ENCODE results near the gene SLX9.

Gene SLX9

GRCh38 chr21:45009616-45010015 is 69.8 kb downstream of the SLX9 start:
- DNase-seq = no peak

- peak; percentile 12 for DNase-seq
Measured at GRCh38 chr21:45010096-45010495, 70.3 kb downstream of the SLX9 start.

GRCh38 chr21:45010860-45011259 is 71.0 kb downstream of the SLX9 start:
- peak; percentile 7 for DNase-seq

DNA sequence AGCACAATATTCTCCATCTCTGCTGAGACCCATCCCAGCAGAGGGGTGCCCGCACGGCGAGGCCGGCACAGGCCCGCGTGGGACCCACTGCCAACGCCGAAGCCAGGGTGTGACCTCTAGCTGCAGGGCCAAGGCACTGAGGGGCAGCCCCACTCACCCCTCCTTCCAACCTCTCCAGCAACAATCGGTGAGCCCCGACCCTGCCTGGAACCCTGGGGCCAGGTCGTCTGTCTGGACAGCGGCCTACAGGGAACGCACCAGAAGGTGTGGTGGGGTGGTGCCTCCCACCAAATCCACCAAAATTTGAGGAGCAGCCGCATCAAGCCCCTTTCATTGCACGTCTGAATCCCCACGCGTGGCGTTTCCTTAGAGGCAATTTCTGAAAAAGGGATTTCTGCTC is 71.6 kb downstream of the SLX9 start:
- peak; percentile 13 for DNase-seq

DNA sequence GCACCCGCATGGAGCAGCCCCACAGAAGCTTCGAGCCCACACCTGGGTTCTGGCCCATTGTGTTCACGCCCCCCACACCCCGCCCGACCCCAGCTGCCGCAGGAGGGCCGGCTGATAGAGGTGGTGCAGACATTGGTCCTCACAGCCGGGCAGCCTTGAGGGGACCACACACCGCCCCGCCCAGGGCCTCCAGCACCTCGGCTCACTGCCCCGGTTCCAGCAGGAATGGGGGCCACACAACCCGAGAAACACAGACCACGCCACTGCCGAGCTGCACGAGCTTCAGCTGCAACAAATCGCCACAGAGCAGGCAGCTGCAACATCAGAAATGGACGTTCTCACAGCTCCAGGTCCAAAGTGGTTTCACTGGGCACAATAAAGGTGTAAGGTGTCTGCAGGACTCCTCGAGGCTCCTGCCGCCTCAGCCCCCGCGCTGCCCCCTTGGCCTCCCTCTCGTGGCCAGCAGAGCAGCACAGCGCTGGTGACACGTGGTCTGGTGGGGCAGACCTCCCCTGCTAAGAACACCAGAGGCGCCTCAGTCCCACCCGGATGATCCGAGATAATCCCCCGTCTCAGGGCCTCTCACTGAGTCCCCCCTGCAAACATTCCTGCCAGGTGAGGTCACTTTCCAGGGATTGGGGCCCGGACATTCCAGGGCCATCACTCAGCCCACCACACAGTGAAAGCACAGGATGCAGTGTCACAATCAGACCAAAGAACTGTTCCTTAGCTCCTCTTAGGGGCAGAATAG is 72.3 kb downstream of the SLX9 start:
- peak; percentile 81 for DNase-seq

- DNase-seq = peak; percentile 20
Measured at GRCh38 chr21:45012662-45013259, 72.9 kb downstream of the SLX9 start.

DNA sequence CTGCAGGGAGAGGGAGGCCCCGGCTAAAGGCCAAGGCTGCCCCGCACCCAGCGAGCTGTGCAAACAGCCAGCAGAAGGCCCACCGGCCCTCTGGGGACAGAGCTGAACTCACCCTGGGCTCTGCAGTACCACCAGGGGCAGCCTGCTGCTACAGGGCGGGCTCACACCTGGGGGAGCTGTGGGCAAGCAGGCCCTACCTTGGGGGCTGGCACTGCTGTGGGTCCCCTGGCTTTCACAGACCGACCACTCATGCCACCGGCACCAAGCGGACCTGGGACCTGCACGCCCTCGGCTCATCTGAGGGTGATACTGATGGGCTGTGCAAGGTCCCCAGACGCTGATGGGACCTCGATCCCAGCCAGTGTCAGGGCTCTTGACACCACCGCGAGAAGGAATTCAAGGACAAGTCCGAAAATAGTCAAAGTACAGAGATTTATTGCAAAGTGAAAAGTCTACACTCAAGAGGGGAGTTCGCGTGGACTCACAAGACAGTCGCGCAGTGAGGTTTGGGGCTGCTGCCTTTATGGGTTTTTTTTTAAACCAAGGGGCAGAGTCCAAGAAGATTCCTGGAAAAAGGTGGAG is 73.5 kb downstream of the SLX9 start:
- DNase-seq = no peak

DNA sequence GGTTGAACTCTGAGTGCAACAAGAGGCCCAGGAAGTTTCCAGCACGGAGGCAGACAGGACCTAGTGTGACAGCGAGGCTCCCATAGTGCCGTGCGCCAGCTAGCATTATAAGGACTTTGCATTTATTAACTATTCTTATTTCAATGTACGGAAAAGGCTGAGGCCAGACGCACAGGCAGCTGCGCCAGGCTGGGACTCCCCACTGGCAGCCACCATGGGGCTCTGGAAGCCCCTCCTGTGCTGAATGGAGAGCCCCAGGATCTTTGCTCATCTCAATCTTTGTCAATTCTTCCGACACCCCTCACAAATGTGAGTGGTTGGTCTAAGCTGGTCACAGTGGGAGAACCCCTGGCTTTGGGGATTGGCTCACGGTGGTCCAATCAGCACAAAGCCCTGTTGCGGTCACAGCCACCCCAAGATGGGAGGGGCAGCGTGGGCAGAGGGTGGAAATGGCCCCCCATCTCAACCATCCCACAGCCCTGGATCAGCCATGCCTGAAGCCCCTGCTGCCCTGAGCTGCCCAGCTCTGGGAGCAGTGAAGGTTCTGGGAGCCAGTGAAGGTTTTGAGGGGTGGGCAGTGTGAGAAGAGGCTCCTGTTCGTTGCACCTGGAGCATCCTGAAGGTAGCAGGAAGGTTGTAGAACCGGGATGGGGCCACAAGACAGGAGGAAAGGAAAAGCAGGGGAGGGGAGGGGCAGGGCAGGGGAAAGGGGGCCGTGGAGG is 75.1 kb downstream of the SLX9 start:
- no peak for DNase-seq

- DNase-seq = peak; percentile 26
Measured at GRCh38 chr21:45015469-45015860, 75.6 kb downstream of the SLX9 start.

DNA sequence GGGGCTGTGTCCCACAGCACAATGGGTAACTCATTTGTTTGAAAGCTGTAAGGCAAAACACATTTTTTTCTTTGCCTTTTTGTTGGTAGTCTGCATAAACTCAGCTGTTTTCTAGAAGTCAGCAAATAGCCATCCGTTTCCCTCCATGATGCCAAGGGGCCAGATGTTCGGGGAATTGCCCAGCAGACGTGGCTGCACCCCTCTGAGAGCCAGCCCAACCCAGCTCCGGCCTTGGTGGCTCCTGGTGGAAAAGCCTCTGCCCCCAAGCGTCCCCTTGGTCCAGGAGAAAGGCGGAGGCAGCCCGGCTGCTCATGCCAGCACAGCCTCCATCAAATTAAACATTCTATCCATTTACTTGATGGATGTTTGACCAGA is 76.2 kb downstream of the SLX9 start:
- DNase-seq = peak; percentile 24

DNA sequence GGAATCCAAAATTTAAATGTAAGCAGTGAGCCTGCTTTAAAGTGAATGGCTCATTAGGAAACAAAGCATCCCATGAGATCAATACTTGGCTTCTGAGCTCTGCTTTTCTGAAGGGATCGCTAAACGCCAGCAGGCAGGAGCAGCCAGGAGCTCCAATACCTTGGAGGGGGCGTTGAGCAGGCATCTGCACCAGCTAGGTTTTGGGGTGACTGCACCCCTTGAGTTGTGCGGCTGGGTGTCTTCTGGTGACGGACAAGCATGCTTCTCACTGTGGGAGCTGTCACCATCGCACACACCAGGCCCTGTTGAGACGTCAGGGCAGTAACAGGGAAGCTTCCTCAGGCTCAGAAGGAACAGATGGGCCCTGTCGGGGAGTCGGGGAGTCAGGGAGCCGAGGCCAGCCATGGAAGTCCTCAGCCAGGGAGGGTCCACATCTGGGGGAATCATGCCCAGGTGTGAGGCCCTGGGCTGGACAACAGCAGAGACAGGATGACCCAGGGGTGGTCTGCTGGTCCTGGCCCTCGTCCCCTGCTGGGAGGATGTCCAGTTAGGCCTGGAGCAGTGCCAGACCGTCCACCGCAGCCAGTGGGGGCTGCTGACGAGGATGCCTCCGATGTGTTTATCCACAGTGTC is 76.7 kb downstream of the SLX9 start:
- peak; percentile 57 for DNase-seq

GRCh38 chr21:45017039-45017960 is 77.5 kb downstream of the SLX9 start:
- peak; percentile 29 for DNase-seq

- DNase-seq = peak; percentile 38
Measured at GRCh38 chr21:45018131-45019075, 78.6 kb downstream of the SLX9 start.

- DNase-seq = peak; percentile 24
Measured at GRCh38 chr21:45019076-45019886, 79.5 kb downstream of the SLX9 start.

DNA sequence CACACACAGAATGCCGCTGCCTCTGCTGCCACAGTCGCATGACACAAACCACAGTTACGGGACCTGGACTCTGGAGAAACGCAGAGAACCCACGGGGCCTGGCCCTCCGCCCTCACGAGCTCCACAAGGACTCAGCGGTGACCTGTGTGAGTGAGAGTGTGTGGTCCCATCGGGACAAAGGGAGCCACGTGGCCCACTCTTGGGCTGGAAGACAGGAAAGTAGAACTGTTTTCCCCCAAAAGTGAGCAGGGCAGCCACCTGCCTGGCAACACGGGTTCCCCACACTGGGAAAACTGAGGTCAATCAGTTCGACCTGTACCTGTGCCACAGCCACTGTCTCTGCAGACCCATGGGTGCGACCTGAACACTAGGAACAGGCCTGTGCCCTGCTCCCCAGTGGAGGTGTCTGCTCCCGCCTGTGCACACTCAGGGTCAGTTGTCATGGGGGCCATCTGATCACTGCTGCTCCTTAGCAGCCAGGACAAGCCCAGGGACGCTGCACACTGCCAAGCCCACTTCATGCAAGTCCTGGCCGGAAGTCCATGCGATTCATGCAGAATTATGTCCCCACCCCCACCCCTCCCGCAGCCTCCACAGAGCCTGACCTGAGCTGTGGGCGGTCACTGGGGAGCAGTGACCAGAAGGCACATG is 80.2 kb downstream of the SLX9 start:
- peak; percentile 30 for DNase-seq

DNA sequence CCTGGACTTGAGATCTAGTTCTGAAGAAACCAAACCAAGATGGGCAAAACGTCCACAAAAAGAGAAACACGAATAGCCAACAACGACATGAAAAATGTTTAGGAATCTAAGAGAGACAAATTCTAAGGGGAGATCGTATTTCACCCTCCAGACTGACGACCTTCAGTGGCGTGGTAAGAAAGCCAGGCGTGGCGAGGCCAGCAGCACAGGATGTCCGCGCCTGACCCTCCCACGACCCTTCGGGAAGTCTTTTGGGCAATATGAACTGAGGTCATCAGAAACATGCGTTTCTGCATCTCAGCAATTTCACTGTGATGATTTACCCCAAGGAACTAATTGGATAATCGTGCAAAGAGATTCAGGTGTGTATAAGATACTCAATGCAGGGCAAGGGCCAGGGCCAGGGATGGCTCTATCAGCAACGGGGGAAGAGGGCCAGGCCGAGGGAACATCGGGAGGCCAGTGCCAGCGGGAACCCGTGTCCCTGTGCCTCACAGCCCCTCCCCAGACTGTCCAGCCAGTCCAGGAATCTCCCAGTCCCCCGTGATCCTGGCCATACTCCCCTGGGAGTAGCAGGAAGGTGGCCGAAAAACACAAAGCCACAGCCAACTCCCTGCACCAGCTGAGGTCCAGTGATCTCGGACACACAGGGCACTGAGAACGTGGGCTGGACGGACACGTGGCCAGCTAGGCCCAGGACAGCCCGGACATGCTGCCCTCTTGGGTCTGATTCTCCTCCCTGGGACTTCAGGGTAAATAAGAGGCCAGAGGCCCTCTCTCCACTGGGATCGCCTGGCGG is 81.0 kb downstream of the SLX9 start:
- DNase-seq = peak; percentile 37

- no peak for DNase-seq
Measured at GRCh38 chr21:45021428-45022347, 81.9 kb downstream of the SLX9 start.

DNA sequence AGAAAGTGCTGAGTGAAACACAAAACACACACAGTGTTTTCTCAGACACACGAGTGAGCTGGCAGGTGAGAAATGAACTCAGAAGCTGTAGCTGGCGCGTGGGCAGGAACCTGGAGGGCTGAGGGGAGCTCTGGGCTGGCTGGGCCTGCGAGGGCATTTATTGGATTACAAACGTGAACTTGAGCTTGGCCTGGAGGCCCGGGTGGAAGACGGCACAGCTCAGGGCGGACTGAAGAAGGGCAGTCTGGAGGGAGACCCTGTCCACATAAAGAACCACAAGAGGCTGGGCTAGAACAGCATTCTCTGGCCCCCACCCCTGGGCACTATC is 82.5 kb downstream of the SLX9 start:
- DNase-seq = no peak
